ENCODE data around the gene COL4A2. TPM values are rescaled to one million over a fixed set of nuclear protein-coding genes. Genes with fewer than 3 reads are reported as not detected.
"Not testable (repeated sequence)": the region's sequence is repeated elsewhere in the genome, so short reads cannot be mapped to it uniquely, and the experiment has no call there.

Gene COL4A2
- polyA plus RNA-seq, 3 donors = 93.5 to 632 (median 260) TPM

DNA sequence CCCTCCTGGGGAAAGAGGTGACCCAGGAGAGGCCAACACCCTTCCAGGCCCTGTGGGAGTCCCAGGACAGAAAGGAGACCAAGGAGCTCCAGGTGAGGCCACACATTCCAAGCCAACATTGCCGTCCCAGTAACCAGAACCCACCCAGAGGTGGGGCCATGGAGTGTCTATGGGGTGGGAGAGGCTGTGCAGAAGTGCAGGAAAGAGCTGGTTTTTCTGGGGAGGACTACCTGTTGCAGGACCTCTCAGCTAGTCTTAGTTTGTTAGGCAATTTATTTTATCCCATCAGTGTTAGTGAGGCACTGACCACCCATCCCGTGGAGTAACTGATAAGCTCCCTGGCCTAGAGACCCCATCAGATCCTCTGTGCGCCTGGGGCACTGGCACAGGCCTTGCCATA is 188.3 kb downstream of the COL4A2 start:
- 74 to 93% (median 90%) methylated on average over 3 of the region's 3 CpGs for WGBS, 3 donors
- no peak overlapping the region for H3K27ac ChIP-seq (ENCODE audit: low read depth, low read length)

DNA sequence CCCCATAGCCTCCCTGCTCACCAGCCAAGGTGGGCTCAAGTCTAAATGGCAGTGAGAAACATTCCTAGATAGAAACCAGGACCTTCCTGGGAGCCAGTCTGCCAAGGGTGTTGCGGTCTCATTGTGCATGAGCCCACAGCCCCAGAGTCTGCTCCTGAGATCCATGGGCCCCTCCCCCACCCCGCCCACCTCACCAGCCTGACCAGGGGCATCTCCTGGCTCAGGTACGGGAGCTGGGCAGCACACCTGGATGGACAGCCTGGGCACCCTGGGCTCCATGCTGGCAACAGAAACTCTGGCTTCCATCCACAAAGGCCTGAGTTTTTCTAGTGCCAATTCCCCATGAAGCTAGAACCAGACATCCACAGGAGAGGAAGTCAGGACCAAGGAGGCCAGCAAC is 188.8 kb downstream of the COL4A2 start:
- 95 to 98% (median 96%) methylated on average over 3 of the region's 3 CpGs for WGBS, 3 donors
- H3K27ac ChIP-seq (ENCODE audit: low read depth, low read length) = no peak overlapping the region

DNA sequence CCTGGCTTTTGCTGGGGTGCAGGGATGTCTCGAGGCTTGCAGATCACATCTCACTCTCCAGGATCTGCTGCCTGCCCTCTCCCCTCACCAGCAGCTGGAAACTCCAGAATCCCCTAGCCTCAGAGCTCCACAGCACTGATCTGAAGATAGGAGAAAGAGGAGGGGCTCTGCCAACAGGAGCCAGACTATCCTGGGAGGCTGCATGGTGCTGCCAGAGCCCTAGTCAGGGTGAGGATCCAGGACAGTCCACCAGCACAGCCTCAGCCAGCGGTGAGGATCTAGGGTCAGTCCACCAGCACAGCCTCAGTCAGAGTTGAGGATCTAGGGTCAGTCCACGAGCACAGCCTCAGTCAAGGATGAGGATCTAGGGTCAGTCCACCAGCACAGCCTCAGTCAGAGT is 189.2 kb downstream of the COL4A2 start:
- H3K27ac ChIP-seq (ENCODE audit: low read depth, low read length) = no peak overlapping the region
- WGBS, 3 donors = 86 to 97% (median 94%) methylated on average over 3 of the region's 3 CpGs

DNA sequence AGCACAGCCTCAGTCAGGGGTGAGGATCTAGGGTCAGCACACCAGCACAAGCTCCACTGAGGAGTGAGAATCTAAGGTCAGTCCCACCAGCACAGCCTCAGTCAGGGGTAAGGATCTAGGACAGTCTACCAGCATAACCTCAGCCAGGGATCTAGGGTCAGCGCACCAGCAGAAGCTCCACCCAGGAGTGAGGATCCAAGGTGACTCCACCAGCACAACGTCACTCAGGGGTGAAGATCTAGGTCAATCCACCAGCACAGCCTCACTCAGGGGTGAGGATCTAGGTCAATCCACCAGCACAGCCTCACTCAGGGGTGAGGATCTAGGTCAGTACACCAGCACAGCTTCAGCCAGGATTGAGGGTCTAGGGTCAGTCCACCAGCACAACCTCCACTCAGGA is 189.9 kb downstream of the COL4A2 start:
- WGBS, 3 donors = 90 to 97% (median 90%) methylated on average over 2 of the region's 2 CpGs
- H3K27ac ChIP-seq (ENCODE audit: low read depth, low read length) = no peak overlapping the region

DNA sequence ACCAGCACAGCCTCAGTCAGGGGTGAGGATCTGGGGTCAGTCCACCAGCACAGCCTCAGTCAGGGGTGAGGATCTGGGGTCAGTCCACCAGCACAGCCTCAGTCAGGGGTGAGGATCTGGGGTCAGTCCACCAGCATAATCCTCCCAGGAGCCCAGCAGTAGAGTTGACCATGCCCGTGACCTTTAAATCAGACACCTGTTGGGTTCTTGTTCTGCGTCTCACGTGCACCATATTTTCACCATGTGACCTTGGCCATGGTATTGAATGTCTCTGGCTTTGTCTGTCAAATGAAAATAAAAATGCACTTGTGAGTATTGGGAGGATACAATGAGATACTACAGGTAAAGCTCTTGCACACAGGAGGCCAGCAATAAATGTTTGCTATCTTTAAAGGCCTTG is 190.8 kb downstream of the COL4A2 start:
- 80 to 98% (median 96%) methylated on average over 3 of the region's 3 CpGs for WGBS, 3 donors
- H3K27ac ChIP-seq (ENCODE audit: low read depth, low read length) = not testable (repeated sequence)

DNA sequence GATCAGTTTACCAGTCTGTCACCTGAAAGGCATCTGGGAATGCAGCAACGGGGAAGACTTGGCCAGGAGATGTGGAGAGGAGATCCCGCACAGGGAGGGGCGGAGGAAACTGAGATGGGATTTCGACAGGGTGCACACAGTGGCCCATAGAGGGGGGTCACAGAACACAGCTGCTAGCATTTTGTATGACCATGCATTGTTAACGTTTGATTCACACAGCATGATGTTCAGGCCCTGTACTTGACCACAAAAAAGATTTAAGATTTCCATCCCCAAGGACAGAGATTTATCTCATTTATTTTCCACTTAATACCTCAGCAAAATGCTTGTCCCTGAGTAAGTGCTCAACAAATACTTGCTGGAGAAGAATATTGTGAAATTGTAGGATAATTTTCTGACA is 191.2 kb downstream of the COL4A2 start:
- no peak overlapping the region for H3K27ac ChIP-seq (ENCODE audit: low read depth, low read length)
- WGBS, 3 donors = 82 to 89% (median 82%) methylated on average over 5 of the region's 5 CpGs

DNA sequence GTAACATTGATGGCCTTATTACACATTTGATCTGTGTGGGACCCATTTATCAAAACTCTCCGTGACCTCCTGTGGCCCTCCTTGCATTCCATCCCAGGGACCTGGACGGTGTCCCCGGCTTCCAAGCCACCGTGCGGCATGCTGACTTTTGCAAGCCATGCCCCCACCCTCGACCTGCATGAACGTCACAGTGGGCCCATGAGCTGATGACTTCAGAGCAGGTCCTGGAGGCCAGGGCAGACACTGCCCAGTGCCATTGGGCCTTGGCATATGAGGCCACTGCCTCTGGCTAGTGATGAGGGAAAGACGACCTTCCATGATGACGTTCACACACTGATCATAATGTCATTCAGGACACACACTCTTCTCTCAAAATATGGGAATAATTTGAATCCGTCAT is 191.7 kb downstream of the COL4A2 start:
- WGBS, 3 donors = 90 to 95% (median 94%) methylated on average over 10 of the region's 10 CpGs
- no peak overlapping the region for H3K27ac ChIP-seq (ENCODE audit: low read depth, low read length)

DNA sequence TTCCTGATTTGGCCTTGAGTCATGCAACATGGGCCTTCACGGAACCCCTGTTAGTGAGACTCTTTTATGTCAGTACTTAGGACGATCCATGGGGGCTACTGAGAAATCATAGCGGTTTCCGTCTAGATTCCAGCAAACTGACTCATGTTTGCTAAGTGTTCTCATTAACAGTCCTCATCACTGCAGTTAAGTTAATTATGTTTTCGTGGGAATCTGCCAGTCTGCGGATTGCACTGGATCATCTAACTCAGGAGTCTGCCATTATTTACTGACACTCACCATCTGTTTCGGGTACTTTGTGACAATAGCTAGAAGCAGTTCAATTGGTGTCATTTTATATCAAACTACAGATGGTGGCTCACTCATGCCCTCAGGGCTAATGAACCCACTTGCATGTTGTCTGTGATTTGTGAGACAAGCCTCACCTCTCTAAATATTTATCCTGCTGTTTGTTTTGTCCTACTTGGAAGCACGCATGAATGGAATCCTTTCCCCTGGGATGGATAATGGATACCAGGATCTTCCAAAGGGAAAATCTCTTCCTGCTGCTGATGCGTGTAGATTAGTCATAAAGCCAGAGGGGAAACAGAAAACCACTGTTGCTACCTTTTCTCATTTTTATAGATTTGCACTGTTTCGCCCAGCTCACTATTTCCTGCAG is 192.7 kb downstream of the COL4A2 start:
- WGBS, 3 donors = 83 to 91% (median 90%) methylated on average over 10 of the region's 10 CpGs
- H3K27ac ChIP-seq (ENCODE audit: low read depth, low read length) = no peak overlapping the region

DNA sequence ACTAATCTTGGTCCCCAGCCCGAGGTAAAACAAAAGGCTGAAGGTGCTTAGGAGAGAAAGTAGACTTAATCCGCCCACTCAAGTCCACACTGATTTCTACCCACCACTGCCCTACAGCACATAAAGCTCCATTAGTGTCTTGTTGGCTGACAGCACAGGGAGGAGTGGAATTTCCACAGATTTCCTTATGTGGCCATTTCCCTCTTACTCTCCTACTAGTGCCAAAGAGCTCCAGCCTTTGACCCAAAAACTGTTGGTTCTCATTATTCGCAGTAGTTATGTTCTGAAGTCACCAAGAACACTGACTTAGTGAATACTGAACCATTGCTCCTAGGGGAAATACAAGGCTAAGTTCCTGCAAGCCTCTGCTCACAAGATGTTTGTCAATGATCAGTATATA is 193.3 kb downstream of the COL4A2 start:
- WGBS, 3 donors = 82 to 96% (median 83%) methylated on average over 3 of the region's 3 CpGs
- H3K27ac ChIP-seq (ENCODE audit: low read depth, low read length) = no peak overlapping the region

DNA sequence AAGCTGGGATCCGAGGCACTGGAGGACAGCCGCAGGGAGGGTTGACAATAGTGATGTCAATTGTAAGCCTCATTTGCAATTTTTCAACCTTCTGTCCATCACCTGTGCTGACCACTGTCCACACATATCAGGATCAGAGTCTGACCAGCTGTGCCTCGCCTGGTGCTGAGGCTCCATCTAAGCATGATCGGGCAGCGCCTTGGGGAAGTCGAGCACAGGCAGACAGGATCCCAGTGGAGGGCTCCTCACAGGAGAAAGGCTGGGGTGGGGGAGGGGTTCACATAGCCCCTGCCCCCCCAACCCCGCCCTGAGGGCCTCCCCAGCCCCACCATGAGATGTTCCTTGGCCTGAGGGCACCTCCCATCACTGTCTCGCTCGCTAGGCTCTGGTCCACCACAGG is 194.1 kb downstream of the COL4A2 start:
- 95 to 98% (median 95%) methylated on average over 9 of the region's 9 CpGs for whole genome bisulfite sequencing, 3 donors
- H3K27ac ChIP-seq (ENCODE audit: low read depth, low read length) = no peak overlapping the region

DNA sequence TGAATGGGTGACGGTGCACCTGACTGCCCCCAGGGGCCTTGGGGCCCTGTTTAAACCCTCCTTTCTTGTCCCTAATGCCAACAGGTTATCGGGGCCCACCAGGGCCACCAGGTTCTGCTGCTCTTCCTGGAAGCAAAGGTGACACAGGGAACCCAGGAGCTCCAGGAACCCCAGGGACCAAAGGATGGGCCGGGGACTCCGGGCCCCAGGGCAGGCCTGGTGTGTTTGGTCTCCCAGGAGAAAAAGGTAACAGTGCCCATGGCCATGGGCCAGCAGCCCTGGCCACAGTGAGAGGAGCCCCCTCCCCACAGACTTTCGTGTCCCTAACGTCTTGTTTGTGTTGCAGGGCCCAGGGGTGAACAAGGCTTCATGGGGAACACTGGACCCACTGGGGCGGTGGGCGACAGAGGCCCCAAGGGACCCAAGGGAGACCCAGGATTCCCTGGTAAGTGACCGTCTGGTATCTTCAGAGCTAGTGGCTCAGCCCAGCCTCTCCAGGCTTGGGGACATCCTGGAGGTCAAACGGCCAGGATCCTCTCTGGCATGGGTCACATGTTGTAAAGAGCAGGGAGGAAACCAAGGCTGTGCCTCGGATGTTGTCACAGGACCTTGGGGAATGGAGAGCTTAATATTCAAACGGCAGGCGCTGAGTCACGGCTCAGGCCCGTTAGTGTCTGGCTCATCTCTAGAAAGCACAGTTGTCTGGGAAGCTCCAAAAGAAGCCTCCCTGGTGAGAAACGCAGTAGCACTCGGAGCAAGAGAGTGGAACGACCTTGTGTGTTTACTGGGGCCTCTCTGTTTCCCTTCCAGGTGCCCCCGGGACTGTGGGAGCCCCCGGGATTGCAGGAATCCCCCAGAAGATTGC is 196.2 kb downstream of the COL4A2 start:
- H3K27ac ChIP-seq (ENCODE audit: low read depth, low read length) = no peak overlapping the region
- 64 to 88% (median 65%) methylated on average over 20 of the region's 20 CpGs for WGBS, 3 donors

DNA sequence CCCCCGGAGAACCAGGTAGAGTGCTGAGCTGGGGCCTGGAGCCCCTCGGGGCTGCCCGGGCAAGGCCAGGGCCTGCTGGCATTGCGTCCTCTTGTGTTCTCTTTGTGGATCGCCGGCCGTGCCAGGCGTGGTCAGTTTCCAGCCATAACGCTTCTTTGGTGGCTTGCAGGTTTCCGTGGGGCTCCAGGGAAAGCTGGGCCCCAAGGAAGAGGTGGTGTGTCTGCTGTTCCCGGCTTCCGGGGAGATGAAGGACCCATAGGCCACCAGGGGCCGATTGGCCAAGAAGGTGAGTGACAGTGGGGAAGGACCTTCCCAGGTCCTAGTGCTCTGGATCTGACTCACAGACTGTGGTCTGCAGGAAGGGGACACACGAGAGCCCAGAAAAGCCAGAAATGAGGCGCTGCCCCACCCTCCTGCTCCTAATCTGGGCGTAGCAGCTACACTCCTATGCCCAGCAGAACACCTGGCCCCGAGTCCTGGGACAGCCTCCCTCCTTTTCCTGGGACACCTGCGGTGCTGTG is 197.0 kb downstream of the COL4A2 start:
- 93 to 95% (median 93%) methylated on average over 18 of the region's 18 CpGs for WGBS, 3 donors
- H3K27ac ChIP-seq (ENCODE audit: low read depth, low read length) = no peak overlapping the region

DNA sequence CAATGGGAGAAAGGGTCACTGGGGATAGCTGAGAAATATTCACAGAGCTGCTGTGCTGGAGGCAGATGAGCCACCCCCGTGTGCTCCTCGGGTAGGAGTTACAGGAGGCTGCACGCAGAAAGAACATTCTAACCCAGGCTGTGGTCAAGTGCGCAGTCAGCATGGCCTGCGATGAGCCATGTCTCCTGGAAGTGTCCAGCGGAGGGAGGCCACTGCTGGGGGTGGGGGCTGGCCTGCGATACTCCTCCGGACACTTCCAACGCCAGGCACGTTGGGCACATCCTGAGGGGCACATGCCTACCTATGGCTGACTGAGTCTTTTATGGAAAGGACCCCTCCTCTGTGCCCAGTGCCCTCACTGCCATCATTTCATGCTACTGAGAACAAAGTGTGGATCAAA is 198.5 kb downstream of the COL4A2 start:
- WGBS, 3 donors = 91 to 96% (median 95%) methylated on average over 10 of the region's 10 CpGs
- no peak overlapping the region for H3K27ac ChIP-seq (ENCODE audit: low read depth, low read length)

DNA sequence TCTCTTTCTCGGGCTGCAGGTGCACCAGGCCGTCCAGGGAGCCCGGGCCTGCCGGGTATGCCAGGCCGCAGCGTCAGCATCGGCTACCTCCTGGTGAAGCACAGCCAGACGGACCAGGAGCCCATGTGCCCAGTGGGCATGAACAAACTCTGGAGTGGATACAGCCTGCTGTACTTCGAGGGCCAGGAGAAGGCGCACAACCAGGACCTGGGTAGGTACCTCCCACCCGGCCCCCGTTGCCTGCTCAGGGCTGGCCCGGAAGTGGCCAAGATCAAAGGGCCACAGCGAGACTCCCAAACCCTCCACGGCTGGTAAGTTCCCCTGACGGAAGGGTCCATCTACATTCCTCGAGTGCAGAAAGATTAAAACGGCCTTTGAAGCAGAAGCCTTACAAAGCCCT is 199.3 kb downstream of the COL4A2 start:
- H3K27ac ChIP-seq (ENCODE audit: low read depth, low read length) = no peak overlapping the region
- WGBS, 3 donors = 46 to 92% (median 91%) methylated on average over 18 of the region's 18 CpGs

DNA sequence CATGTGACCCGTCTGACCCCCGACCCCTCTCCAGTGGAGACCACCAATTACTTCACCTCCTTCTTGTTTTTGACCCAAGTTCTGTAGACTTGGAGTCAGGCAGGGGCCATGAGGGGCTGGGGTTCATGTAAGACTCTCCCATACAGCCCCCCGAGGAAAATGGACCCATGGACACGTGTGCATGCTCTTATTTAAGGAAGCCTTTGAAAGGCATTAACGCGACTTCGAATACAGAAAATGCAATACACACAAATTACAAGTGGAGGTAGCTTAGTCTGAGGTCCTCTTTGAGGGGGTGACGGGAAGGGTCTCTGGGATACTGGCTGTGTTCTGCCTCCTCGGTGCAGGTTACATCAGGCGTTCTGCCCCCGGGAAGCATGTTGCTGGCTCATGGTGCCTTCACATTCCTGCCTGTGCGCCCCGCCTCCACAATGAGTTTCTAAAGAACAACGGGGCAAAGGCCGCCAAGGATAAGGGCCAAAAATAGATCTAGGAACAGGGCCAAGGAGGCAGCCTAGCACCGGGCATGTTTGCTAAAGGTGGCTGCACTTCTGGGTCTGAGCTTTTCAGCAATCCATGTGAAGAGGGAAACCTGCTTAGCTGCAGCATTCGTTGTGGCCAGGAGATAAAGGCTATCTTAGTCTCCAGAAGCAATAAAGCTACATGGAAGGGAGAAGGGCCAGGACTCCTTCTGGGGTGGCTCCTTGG is 199.9 kb downstream of the COL4A2 start:
- 33 to 63% (median 57%) methylated on average over 17 of the region's 17 CpGs for WGBS, 3 donors

DNA sequence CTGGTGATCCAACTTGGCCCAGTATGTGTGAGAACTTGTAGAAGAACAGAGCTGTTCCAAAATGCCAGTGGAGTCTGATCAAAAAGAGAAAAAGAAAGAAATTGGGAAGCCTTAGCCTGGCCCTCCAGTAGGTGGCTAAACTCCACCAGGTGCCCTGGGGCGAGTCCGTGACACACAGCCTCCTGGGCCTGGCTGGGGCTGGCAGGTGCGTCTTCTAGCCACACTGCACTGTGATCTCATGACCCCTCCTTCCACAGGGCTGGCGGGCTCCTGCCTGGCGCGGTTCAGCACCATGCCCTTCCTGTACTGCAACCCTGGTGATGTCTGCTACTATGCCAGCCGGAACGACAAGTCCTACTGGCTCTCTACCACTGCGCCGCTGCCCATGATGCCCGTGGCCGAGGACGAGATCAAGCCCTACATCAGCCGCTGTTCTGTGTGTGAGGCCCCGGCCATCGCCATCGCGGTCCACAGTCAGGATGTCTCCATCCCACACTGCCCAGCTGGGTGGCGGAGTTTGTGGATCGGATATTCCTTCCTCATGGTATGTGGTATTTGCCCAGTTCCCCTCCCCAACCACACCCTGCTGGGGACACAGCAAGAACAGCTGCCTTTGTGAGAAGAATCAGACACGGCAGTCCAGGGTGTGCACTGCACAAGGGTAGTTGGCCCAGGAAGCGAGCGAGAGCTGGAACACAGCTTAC is 200.7 kb downstream of the COL4A2 start:
- H3K27ac ChIP-seq (ENCODE audit: low read depth, low read length) = no peak overlapping the region
- 42 to 90% (median 89%) methylated on average over 23 of the region's 23 CpGs for WGBS, 3 donors

More for the DNA sequence above, 199.9 kb downstream of the COL4A2 start:
- H3K27ac ChIP-seq (ENCODE audit: low read depth, low read length) = no peak overlapping the region

DNA sequence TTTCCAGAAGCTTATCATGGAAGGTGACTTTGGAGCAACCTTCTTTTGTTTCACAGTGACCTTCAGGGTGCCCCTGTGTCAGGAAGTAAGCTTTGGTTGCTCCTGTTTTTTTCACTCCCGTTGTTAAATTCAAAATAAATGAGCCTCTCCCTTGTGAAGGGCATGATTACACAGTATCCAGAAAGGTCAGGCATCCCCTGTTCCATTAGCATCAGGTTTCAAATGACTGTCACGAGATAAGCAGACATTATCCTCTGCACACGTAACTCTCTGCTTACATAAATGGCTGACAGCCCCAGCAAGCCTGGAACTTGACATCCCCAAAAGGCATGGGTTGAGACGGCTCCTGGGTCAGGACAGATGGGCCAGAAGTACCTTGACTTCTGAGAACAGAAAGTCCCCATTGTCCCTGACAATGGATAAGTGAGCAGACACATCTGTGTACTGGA is 202.4 kb downstream of the COL4A2 start:
- no peak overlapping the region for H3K27ac ChIP-seq (ENCODE audit: low read depth, low read length)
- WGBS, 3 donors = 44 to 71% (median 62%) methylated on average over 4 of the region's 4 CpGs

DNA sequence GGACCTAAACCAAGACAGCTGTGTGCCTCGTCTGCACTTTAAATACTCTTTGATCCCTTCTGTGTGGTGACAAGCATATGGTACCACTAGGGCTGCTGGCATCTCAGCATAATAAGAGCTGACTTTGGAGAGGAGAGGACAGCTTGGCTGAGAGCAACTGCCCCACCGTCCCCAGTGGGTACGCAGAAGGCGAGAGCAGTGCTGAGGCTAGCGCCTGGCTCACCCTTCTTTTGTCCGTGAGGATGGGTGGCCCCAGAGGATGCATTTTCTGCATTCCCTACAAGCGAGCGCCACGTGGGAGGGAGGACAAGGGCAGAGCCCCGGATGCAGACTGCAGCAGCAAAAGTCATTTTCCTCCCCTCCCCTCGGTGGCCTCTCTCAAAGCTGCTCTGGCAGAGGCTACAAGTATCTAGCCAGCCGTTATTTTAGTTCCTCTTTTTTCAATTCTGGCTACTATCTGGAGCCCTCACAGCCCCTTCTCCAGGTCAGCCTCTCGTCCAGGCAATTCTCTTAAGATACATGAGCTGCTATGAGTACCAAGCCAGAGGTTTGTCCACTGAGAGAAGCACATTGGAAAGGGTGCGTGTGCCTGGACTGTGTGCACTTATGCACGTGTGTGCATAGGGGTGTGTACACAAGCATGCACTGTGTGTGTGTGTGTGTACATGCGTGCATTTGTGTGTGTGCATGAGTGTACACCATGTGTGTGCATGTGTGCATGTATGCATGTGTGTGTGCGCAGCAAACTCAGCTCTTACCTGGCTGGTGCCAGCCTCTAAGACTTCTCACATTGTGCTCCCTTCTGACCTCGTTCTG is 203.1 kb downstream of the COL4A2 start:
- 37 to 73% (median 53%) methylated on average over 18 of the region's 18 CpGs for WGBS, 3 donors
- no peak overlapping the region for H3K27ac ChIP-seq (ENCODE audit: low read depth, low read length)

All from adipose tissue (tissue), 3 donors.